Mononuclear cell (primary cell): ENCODE data around the gene OR2J3. TPM values are rescaled to one million over a fixed set of nuclear protein-coding genes. Genes with fewer than 3 reads are reported as not detected.
"Not testable (repeated sequence)": the region's sequence is repeated elsewhere in the genome, so short reads cannot be mapped to it uniquely, and the experiment has no call there.

Experiments
- H3K27me3 ChIP-seq: 2 replicates; pipeline ENCODE4 v1.6.0; 2011; ENCODE audit warnings: low read length, control low read depth; ENCODE audit not compliant: insufficient read depth
- H3K4me1 ChIP-seq: 2 replicates; pipeline ENCODE4 v1.5.1; 2011; ENCODE audit warnings: mild to moderate bottlenecking, low read length, control low read depth; ENCODE audit not compliant: insufficient read depth
- H3K4me3 ChIP-seq: 2 replicates; pipeline ENCODE4 v1.5.1; 2011; ENCODE audit warnings: mild to moderate bottlenecking, low read length, moderate library complexity
- H3K9me3 ChIP-seq: 2 replicates; pipeline ENCODE4 v1.5.1; 2011; ENCODE audit warnings: low read depth, mild to moderate bottlenecking, control low read depth, low read length
- total RNA-seq: library from RNA; depleted of rRNA; stranded (reverse); fragments of >200 nt; gene quantifications from one replicate; pipeline ENCODE4 v1.2.3, GENCODE V29; 2012

Gene OR2J3
- total RNA-seq, 1 donor = not detected

GRCh38 chr6:29141606-29142005 lies 33.7 kb downstream of the OR2J3 start:
- Histone ChIP-seq H3K27me3 (no peaks in the 10 kb centered on the region), H3K4me3 (no peak overlapping the region), H3K4me1 (no peaks in the 10 kb centered on the region), H3K9me3 (peaks cover 4% of the 10 kb centered on the region)

DNA sequence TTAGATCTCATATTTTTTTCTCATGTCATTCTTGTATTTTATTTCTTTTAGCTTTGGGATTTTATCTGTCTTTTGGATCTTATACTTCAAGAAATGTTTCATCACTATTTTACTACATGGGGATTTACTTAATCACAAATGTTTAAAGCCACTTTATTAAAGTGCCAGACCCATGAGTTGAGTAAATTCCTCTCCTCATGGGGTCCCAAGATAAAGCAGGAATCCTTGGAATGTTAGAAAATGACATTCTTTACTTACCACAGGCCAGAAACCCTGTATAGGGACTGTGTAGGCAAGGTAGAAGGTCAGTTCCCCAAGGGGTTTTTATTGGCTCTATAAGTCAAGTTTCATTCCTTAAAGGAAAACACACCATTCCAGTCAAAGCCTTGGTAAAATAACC lies 34.5 kb downstream of the OR2J3 start:
- Histone ChIP-seq H3K4me1 (no peaks in the 10 kb centered on the region), H3K9me3 (peaks cover 4% of the 10 kb centered on the region), H3K4me3 (no peak overlapping the region), H3K27me3 (no peaks in the 10 kb centered on the region)

GRCh38 chr6:29146179-29146578 lies 38.3 kb downstream of the OR2J3 start:
- Histone ChIP-seq H3K4me1 (no peaks in the 10 kb centered on the region), H3K9me3 (peaks cover 11% of the 10 kb centered on the region), H3K27me3 (peaks cover under 1% of the 10 kb centered on the region), H3K4me3 (no peak overlapping the region)

DNA sequence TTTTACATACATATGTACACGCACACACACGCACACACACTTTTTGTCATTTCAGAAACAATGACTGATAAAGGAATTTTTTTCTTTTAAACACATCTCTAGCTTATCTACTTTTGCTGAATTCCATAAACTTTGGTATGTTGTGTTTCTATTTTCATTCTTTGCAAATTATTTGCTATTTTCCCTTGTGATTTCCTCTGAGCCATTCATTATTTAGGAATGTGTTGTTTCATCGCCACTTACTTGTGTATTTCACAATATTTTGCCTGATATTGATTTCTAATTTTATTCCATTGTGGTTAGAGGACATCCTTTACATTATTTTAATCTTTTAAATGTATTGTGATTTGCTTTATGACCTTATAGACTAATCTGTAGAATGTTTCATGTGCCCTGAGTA lies 39.2 kb downstream of the OR2J3 start:
- Histone ChIP-seq H3K4me1 (no peaks in the 10 kb centered on the region), H3K27me3 (peaks cover 5% of the 10 kb centered on the region), H3K9me3 (peaks cover 11% of the 10 kb centered on the region), H3K4me3 (no peak overlapping the region)

DNA sequence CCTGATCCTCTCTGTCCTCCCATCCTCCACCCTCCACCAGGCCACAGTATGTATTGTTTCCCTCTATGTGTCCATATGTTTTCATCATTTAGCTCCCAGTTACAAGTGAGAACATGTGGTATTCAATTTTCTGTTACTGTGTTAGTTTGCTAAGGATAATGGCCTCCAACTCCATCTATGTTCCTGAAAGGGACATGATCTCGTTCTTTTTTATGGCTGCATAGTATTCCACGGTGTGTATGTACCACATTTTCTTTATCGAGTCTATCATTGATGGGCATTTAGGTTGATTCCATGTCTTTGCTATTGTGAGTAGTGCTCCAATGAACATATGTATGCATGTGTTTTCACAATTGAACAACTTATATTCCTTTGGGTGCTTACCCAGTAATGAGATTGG lies 41.6 kb downstream of the OR2J3 start:
- H3K27me3 ChIP-seq, H3K9me3 ChIP-seq: not testable (repeated sequence)

DNA sequence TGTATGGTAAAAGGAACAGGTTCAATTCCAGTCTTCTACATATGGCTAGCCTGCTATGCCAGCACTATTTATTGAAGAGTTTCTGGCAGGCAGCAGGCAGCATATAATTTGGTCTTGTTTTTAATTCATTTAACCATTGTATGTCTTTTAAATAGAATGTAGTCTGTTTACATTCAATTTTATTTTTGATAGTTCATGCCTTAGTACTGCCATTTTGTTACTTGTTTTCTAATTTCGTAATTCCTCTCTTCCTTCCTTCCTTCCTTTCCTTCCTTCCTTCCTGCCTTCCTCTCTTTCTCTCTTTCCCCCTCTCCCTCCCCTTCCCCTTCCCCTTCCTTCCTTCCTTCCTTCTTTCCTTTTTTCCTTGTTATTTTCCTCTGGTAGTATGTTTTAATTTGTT lies 45.2 kb downstream of the OR2J3 start:
- Histone ChIP-seq H3K9me3 (peaks cover 6% of the 10 kb centered on the region), H3K4me3 (no peak overlapping the region), H3K27me3 (peaks cover 9% of the 10 kb centered on the region), H3K4me1 (no peaks in the 10 kb centered on the region)

More for the DNA sequence above, 41.6 kb downstream of the OR2J3 start:
- not testable (repeated sequence) for H3K4me1 ChIP-seq, H3K4me3 ChIP-seq

DNA sequence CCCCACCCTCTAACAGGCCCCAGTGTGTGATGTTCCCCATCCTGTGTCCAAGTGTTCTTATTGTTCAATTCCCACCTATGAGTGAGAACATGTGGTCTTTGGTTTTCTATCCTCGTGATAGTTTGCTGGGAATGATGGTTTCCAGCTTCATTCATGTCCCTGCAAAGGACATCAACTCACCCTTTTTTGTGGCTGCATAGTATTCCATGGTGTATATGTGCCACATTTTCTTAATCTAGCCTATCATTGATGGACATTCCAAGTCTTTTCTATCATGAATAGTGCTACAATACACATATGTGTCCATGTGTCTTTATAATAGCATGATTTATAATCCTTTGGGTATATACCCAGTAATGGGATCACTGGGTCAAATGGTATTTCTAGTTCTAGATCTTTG lies 47.3 kb downstream of the OR2J3 start:
- H3K27me3 ChIP-seq, H3K9me3 ChIP-seq, H3K4me3 ChIP-seq, H3K4me1 ChIP-seq: not testable (repeated sequence)

DNA sequence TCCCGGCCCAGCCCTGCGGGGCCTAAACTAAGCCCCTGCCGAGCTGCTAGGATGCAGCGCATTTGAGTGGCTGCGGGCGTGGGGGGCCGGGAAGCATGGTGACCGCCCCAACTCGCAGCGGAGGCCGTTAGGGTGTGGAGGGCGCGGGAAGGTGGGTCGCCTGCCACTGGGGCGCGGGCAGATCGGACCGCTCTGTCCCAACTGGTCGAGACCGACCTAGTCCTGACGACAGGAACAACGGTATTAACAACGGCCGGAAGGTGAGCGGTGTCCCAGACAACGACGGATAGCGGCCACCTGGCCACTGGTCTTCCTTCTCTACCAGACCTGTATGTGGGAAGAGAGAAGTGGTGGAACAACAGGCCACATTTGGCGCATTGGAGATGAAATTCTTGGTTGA lies 52.1 kb downstream of the OR2J3 start:
- H3K27me3 ChIP-seq, H3K4me3 ChIP-seq, H3K9me3 ChIP-seq, H3K4me1 ChIP-seq: not testable (repeated sequence)

Other genes with a start within 250 kb of the OR2J3 start
- gene TRIM27, start 184.1 kb upstream of the OR2J3 start, total RNA-seq = 18.5 TPM
- 0.10 TPM for gene ZNF311, start 102.7 kb upstream of the OR2J3 start, total RNA-seq
- gene OR2W1, start 62.9 kb upstream of the OR2J3 start, total RNA-seq = not detected
- gene OR2B3, start 20.7 kb upstream of the OR2J3 start, total RNA-seq = not detected
- not detected for gene OR2J1, start 8.6 kb upstream of the OR2J3 start, total RNA-seq
- gene OR2J2, start 62.8 kb downstream of the OR2J3 start, total RNA-seq = not detected
- under 0.01 TPM for gene OR14J1, start 193.6 kb downstream of the OR2J3 start, total RNA-seq